NOMO-1 treated with DMSO at 0.1 percent for 48 hours (cell line): ENCODE results near the gene NPY5R.
A peak's percentile ranks its signal among the peaks of the same experiment; 100 is the strongest.

Source experiments
- DNase-seq: peaks from one replicate; lab custom pipeline; 2025; ENCODE audit not compliant: unreplicated experiment; lab: John Stamatoyannopoulos, UW

The NPY5R gene

DNA sequence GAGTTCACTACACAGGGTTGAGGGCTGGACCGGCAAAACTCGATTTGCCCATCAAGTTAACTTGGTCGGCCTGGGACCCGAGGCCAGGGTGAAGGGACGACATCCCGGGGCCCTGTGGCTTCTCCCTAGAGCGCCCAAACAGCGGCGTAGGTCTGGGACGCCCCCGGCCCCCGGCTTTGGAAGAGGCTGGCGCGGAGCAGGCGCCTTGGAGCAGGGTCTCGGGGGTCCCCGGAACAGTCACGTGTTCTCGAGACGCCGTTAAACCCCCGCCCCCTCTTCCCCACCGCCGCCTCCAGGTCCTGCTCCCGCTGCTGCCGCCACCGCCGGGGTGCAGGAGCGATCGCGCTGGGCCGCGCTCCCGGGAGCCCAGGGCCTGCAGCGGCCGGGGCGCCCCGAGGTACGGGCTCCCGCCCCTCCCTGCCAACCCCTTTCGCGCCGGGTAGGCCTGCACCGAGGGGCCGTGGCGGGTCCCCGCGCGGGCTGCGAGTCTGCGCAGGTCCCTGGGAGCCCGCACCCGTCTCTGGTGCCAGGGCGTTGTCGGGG lies at the start of gene NPY5R:
Gene NPY5R, plus strand, starts transcription at position 289 of the 543 bp plus-strand sequence. CDS start 6,382 bp downstream, outside the sequence.
- no peak for DNase-seq

DNA sequence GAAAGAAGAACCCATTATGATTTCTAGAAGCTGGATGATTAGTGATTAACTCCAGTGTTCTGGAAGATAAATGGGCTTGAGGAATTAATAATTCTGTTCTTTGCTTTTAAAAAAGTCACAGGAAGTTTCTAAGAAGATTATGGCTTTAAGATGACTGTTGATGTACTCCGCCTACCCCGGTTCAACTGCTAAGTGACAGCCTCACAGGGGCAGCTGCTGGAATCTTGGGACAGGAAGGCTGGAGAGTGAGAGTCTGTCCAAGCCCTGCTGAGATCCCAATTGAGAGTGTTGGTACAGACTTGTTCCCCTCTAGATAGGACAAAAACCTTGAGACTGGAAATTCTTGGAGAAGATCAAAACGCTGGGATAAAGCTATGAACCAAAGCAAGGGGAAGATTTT lies 48.6 kb upstream of the NPY5R start:
- DNase-seq: no peak

DNA sequence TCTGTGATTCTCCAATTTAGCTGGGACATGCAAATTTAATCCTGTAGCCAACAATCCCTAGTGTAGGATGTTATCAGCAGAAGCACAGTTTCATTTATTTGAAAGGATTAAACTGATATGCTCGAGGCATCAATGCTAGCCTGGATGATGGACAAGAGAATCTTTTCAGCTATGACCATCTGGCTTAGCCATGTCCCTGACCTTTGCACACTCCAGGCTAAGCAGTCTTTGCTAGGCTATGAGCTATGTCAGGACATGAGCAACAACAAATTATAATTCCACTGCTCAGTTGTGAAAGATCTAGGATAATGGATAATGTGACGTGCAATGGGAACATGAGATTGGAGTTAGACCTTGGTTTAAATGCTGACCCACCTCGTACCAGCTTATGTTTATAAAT lies 43.2 kb upstream of the NPY5R start:
- DNase-seq: no peak

DNA sequence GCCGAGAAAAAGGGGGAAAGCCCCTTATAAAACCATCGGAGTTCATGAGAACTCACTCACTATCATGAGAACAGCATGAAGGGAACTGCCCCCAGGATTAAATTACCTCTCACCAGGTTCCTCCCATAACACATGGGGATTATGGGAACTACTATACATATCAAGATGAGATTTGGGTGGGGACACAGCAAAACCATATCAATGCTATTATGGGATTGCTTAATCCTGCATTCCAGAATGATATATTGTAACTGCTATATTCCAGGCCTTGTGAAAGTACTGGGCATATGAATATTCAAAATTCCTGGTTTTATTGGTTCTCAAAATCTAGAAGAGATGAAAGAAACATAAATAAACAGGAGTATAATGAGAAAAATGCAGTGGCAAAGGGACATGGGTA lies 40.6 kb upstream of the NPY5R start:
- DNase-seq: no peak

DNA sequence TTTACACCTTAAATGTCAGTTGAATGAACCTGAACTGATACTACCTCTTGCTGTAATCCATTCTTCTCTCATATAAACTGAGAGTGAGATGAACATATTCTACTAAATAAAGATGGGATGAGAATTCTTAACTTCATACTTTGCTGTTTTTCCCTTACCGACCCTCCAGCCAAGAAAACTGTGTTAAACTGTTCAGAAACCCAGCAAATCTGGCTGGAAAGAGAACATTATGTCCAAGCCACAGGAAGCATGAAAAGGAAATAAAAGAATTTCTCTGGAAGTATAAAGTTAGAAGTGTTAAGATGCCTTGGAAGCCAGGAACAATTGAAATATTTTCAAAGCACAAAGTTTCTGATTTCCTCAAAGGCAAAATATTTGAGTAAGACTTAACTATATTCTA lies 34.2 kb upstream of the NPY5R start:
- DNase-seq: no peak

DNA sequence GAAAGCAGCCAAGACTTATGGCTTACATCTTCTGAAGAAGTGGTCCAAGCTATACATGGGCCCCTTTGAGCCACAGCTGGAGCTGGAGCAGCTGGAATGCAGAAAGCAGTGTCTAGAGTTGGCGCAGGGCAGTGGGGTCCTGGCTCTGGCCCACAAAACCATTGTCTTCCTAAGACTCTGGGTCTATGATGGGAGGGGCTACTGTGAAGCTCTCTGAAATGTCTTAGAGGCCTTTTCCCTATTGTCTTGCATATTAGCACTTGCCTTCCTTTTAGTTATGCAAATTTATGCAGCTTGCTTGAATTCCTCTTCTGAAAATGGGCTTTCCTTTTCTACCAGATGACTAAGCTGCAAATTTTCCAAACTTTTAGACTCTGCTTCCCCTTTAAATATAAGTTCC lies 26.6 kb upstream of the NPY5R start:
- no peak for DNase-seq

DNA sequence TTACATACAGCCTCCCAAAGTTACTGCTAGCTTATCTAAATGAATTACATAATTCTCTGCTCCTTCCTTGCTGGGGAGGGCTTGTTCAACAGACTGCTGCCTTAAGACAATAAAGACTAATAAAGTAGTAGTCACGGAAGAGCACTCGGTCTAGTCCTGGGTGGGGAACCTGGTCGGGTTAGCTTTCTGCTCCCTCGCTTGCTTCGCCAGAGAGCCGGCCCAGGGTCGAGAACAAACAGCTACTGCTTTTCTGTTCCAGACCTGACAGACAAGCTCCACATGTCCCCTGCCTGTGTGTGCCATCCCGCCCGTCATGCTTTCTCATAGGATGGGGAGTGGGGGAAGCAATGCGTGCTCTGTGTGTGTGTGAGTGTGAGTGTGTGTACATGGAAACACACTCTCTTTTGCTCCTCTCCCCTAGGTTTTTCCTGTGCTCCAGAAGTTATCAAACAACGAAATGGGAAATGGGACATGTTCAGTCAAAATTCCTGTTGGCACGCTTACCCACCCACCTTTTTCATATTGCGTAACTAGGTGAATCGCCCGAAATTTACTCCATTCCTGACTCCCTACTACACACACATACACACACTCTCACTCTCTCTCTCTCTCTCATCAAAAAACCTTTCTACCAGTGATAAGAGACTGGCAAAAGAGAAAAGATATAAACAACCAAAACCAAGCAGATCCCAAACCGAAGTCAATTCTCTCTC lies 12.6 kb upstream of the NPY5R start:
- DNase-seq: no peak

DNA sequence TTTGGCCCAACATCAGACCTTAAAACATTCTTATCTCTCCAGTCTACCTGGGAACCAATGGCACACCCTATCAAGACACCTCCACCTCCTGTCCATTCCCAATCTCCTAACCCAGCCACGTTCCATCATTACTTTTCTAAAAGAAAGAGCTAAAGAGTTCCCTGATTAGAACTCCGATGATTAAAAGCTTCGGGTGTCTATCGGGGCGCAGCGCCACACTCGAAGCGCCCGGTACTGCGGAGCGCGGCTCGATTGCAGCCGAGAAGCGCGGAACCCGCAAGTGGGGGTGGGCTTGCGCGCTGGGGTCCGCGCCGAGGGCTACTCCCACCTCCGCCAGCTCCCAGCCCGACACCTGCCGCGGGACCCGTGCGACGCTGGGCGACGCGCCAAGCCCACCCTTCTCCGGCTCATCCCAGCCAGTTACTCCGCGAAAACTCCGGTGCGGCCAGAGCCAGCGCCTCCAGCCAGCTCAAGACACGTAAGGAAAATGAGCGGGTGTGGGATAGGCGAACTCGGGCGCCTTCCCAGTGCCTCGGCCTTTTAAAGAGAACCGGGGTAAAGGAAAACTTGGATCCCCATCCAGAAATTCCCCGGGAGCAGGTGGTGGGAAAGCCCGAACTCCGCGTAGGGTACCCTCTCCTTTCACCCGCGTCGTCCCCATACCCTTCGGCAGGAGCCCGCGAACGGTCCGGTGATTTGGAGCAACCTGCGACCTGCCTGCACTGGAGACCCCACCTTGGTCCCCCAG lies 11.9 kb upstream of the NPY5R start:
- no peak for DNase-seq

DNA sequence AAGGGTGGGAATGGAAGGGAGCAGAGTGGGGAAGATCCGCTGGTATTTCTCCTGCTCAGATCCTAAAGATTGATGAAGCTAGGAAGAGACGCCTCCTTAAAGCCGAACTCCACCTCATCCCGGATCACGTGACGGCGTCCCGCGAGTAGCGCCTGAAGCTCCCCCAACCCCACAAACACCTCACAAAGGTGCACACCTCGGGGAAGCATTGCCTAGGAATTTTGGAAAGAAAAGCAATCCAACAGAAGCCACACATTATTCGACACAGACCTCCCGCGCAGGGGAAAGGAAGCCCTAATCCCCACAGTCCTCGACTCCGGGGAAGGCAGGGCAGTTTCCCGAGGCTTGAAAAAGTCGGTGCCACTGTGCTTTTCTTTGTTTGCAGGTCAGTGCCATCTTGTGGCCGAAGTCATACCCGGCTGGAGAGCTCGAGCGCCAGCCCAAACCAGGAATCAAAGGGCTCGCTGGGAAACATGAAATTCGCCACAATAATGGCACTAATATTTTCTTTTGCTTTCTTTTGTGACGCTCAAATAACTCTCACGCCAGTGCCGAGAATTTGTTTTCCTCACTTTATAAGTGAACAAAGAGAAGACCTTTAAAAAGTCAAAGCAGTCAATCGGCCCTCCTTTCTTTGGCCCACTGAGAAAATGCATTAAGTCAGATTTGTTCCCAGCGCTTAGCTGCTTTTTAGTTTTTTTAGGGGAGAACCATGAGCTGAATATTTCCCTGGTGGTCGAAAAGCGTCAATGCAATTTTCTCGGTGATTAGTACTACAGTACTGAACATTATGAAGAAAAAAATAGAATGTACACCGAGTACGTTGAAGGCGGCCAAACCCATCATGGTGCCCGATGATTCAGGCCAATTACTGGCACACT lies 10.9 kb upstream of the NPY5R start, which contains the start of gene NPY1R:
Gene NPY1R, minus strand, starts transcription at position 71 of the 881 bp plus-strand sequence. CDS start 6,042 bp downstream, outside the sequence.
- peak; percentile 59 for DNase-seq

DNA sequence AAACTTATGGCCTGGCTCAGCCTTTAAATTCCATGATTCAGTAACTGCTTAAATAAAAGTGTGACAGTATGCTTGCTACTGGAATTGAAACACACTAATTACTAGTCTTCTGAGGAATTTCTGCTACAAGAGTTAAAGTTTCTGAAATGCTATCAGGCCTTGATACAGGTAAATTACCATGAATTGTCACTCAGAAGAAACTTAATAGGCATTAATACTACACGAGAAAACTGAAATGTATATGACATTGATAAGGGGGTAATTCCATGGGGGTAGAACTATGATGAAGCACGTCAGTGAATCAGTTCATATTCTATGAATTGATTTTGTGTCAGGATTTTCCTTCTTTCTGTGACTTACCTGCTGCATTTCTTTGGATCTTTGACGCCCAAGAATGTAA lies 8.3 kb upstream of the NPY5R start:
- no peak for DNase-seq

DNA sequence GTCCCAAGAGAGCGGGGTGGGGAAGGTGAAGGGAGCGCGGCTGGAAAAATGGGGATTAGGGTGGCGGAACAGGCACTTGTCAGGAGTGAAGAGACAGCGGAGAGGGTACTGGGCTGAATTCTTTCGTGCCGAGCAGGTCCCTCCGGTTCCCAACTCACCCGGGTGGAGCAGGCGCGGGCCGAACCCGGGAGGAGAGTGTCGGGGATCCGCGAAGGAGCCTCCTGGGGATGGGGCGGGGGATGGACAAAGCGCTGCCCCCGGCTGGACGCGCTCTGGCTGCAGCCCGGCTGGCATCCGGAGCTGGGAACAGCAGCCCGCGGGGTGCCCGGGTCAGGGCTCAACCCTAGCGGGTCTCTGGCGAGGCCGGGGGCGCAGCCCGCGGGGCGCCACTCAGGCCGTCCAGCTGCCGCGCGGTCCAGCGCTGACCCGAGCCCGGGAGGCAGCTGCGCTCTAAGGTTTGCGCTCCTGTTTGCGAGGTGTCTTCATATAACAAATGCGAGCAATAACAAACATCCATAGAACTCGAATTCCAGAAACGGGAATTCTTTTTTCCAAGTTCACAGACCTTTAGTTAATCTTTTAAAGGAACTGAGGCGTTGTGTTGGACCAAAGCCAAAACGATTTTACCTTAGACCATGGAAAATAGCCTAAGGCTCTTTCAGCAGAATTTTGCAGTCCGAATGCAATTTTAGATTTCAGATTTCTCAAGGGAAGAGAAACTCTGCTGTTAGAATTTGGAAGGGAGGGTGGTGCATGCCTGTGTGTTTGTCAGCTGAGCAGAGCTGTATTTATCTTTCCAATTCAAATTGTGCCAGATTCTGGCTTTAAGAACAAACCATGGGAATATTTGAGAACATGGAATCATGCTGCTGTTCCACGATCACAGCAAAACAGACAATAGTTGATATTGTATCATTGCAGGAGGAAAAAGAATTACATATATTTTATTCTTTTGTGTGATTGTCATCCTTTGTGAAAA lies 744 bp downstream of the NPY5R start:
- no peak for DNase-seq

DNA sequence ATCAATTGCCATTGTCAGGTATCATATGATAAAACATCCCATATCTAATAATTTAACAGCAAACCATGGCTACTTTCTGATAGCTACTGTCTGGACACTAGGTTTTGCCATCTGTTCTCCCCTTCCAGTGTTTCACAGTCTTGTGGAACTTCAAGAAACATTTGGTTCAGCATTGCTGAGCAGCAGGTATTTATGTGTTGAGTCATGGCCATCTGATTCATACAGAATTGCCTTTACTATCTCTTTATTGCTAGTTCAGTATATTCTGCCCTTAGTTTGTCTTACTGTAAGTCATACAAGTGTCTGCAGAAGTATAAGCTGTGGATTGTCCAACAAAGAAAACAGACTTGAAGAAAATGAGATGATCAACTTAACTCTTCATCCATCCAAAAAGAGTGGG lies 7.0 kb downstream of the NPY5R start:
- no peak for DNase-seq

DNA sequence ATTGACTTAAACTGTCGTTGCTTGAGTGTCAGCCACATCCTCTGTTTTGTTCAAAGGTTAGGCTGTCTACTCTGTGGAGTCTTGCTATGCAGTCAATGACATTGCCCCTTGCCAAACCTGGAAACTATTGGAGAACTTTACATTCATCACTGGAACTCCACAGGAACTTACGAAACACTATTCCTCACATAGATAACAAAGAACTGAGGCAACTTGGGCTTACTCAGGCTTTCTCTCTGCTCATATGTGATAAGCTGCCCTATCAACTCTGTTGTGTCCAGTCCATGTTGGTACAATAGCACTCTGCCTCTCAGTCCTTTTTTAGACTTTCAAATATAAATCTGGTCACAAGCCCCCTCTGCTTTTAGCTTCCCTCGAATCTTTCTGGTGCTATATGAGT lies 9.4 kb downstream of the NPY5R start:
- no peak for DNase-seq

DNA sequence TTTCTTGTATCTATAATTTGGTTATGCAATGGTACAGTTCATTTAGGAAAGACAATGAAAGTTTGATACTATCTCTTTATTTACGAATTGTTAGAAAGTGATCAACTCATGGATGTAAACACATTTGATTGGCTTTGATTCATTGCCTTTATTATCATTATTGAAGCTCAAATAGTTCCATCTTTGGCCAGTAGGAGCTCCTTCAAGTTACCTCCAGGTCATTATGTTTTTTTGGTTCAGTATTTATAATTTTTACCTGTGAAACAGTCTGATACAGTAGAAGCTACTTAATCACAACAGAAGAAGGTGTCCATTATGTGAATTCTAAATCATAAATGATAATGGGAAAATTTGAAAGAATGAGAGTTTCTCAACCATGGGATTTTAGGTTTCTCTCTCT lies 12.4 kb downstream of the NPY5R start:
- DNase-seq: no peak

DNA sequence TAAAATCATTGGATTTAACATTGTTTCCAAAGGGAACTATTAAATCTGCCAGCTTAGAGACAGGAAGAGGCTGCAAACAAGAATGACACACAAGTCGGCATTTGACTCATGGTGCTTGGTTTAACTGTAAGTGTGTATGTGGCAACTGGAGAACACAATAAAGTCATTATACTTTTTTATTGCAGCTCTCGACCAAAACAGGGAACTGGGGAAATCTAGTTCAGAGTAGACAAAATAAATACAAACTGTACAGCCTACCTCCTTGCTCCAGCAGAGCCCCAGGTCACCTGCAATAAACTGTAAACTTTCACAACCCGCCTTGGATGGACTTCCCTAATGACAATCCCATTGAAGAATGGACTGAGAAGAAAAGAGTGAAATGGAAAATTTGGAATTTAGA lies 24.0 kb downstream of the NPY5R start:
- DNase-seq: peak; percentile 14

DNA sequence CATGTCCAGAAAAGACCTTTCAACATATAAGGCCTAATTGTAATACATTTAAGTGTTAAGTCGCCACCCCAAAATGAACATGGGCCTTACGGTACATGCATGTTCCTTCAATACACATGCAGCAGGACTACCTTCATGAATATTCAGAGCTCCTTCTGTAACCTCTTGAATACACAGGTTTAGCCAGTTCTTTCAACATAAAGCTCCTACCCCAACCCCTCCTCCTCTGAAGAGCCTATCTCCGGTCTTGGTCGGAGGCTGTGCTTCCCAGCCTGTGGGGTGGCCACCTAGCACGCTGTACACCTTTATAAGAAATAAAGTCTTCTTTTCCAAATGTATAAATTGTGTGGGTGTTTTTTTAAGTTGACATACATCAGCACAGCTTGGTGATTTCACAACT lies 28.3 kb downstream of the NPY5R start:
- DNase-seq: no peak

DNA sequence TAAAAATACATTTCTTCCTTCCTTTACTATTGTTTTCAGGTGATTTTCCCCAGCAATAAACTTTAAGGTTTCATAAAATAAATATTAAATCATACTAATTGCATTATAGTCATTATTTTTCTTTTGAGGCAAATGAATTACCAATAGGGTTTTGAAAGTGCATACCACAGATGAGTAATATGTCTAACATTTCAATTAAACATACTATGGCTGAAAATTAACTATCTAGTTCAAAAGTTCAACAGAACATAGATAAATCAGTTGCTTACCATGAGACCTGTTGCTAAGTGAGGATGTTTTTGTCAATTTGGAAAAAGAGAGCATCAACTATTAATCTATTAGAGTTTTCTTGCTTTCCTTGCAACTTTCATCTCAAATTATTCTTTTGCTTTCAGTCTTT lies 35.0 kb downstream of the NPY5R start:
- no peak for DNase-seq

DNA sequence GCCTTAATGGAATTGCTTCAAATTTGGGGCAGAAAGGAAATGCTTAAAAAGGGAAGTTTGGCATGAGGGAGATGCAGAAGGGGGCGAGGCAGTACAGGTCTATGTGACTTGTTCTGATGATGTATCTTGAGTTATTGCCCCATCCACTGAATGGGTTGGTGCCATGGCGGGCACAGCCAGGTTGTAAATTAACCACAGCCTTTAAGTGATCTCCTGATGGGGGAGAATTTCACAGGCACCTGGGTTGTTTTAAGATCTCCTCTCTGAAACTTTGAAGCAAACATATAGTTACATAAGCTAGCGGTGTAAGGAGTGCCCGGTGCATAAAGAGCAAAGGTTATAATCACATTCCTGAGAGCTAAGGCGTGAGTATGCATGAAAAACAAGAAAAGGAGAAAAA lies 37.0 kb downstream of the NPY5R start:
- DNase-seq: peak; percentile 11

DNA sequence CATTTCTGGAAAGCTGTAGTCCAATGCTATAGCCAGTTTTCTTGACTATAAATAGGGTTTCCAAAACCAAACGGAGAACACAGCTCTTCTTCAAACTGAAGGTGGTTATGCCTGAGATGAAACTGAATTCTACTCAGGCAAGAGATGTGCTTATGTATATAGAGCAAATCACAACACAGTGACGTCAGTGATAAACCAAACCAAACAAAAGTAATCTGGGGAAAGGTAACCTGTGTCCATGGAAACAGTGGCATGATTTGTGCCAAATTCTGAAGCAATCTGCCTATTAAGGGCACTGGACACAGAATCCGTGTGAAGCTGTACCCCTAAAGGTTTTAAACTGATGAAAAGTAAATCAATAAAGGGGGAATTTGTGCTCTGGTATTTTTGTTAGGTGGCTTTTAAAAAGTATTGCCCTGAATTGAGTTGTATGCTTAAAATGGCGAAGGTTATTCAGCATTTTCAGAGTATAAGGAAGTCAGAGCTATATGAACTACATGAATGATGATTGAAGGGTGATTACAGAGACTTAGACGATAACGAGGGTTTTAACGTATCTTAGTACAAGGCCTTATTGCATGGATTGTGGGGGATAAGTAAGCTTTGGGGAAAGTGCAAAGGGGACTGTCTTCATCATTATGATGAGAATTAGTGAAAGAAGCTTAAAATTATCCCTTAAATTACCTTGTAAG lies 38.6 kb downstream of the NPY5R start:
- DNase-seq: no peak

DNA sequence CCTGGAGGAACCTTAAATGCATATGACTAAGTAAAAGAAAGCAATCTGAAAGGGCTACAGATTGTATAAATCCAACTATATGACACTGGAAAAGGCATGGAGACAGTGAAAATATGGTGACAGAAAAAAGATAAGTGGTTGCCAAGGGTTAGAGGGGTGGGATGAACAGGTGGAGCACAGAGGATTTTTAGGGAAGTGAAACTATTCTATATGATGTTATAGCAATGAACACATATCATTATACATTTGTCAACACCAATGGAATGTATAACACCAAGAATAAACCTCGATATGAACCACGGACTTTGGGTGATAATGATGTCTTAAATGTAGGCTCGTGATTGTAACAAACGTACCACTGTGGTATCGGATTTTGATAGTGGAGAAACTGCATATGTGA lies 40.7 kb downstream of the NPY5R start:
- peak; percentile 36 for DNase-seq
